ENCODE measurements around the gene PCSK6. TPM values are rescaled to one million over a fixed set of nuclear protein-coding genes. Genes with fewer than 3 reads are reported as not detected.
"Not testable (repeated sequence)": the region's sequence is repeated elsewhere in the genome, so short reads cannot be mapped to it uniquely, and the experiment has no call there.

The PCSK6 gene
- total and polyA plus RNA-seq, 3 experiments from 2014 or later = 0.74 to 1.7 (median 0.95) TPM

GRCh38 chr15:101458908-101459578, 30.5 kb downstream of the PCSK6 start:
- no peaks in the 10 kb centered on the region for H3K36me3 ChIP-seq (ENCODE audit: insufficient read depth, low read length)
- ChIA-PET POLR2A (no interaction called here), CTCF (no interaction called here)
- no peaks in the 10 kb centered on the region for H3K9me3 Mint-ChIP-seq
- no peaks in the 10 kb centered on the region for H3K9me3 ChIP-seq (ENCODE audit: low read length)
- H3K4me3 ChIP-seq (ENCODE audit: low read length) = no peak overlapping the region
- peaks cover 9 to 44% of the 10 kb centered on the region in 2 donors for H3K27me3 Mint-ChIP-seq
- H3K4me3 Mint-ChIP-seq = no peak overlapping the region
- H3K27me3 ChIP-seq (ENCODE audit: insufficient read depth, low read length, poor library complexity, severe bottlenecking) = no peaks in the 10 kb centered on the region
- no peaks in the 10 kb centered on the region for H3K4me1 ChIP-seq (ENCODE audit: insufficient read depth, low read length)
- H3K36me3 Mint-ChIP-seq = no peaks in the 10 kb centered on the region
- H3K4me1 Mint-ChIP-seq = no peaks in the 10 kb centered on the region
- DNase-seq = no peak
- H3K27ac Mint-ChIP-seq = no peak overlapping the region
- no peak overlapping the region for H3K27ac ChIP-seq (ENCODE audit: low read depth, low read length)

- Mint-ChIP-seq H3K4me3 (no peak overlapping the region), H3K36me3 (no peaks in the 10 kb centered on the region), H3K9me3 (no peaks in the 10 kb centered on the region), H3K27ac (no peak overlapping the region), H3K27me3 (peaks cover 9 to 42% of the 10 kb centered on the region in 2 donors), H3K4me1 (no peaks in the 10 kb centered on the region)
- CTCF ChIA-PET = no interaction called here
- POLR2A ChIA-PET = no interaction called here
- Histone ChIP-seq H3K27ac (ENCODE audit: low read depth, low read length) (no peak overlapping the region), H3K36me3 (ENCODE audit: insufficient read depth, low read length) (no peaks in the 10 kb centered on the region), H3K4me3 (ENCODE audit: low read length) (no peak overlapping the region), H3K4me1 (ENCODE audit: insufficient read depth, low read length) (no peaks in the 10 kb centered on the region), H3K9me3 (ENCODE audit: low read length) (no peaks in the 10 kb centered on the region), H3K27me3 (ENCODE audit: insufficient read depth, low read length, poor library complexity, severe bottlenecking) (no peaks in the 10 kb centered on the region)
- no peak for DNase-seq
Observed at GRCh38 chr15:101458158-101458900, 31.2 kb downstream of the PCSK6 start.

- Histone ChIP-seq H3K27ac (ENCODE audit: low read depth, low read length) (no peak overlapping the region), H3K27me3 (ENCODE audit: insufficient read depth, low read length, poor library complexity, severe bottlenecking) (no peaks in the 10 kb centered on the region), H3K4me3 (ENCODE audit: low read length) (no peak overlapping the region), H3K9me3 (ENCODE audit: low read length) (no peaks in the 10 kb centered on the region), H3K36me3 (ENCODE audit: insufficient read depth, low read length) (no peaks in the 10 kb centered on the region), H3K4me1 (ENCODE audit: insufficient read depth, low read length) (no peaks in the 10 kb centered on the region)
- ChIA-PET CTCF (no interaction called here), POLR2A (no interaction called here)
- Mint-ChIP-seq H3K36me3 (no peaks in the 10 kb centered on the region), H3K9me3 (no peaks in the 10 kb centered on the region), H3K27me3 (peaks cover 9 to 43% of the 10 kb centered on the region in 2 donors), H3K27ac (no peak overlapping the region), H3K4me3 (no peak overlapping the region), H3K4me1 (no peaks in the 10 kb centered on the region)
- no peak for DNase-seq
Observed at GRCh38 chr15:101457696-101458095, 31.8 kb downstream of the PCSK6 start.

GRCh38 chr15:101456057-101456739, 33.3 kb downstream of the PCSK6 start:
- CTCF ChIA-PET = no interaction called here
- Mint-ChIP-seq H3K4me1 (no peaks in the 10 kb centered on the region), H3K27ac (no peak overlapping the region), H3K4me3 (no peak overlapping the region), H3K36me3 (no peaks in the 10 kb centered on the region), H3K9me3 (no peaks in the 10 kb centered on the region), H3K27me3 (peaks cover 8 to 49% of the 10 kb centered on the region in 2 donors)
- H3K4me3 ChIP-seq (ENCODE audit: low read length) = no peak overlapping the region
- peak overlapping the region; percentile 38 for H3K27ac ChIP-seq (ENCODE audit: low read depth, low read length)
- H3K36me3 ChIP-seq (ENCODE audit: insufficient read depth, low read length) = no peaks in the 10 kb centered on the region
- H3K9me3 ChIP-seq (ENCODE audit: low read length) = no peaks in the 10 kb centered on the region
- DNase-seq = no peak
- no peaks in the 10 kb centered on the region for H3K4me1 ChIP-seq (ENCODE audit: insufficient read depth, low read length)
- POLR2A ChIA-PET = no interaction called here
- H3K27me3 ChIP-seq (ENCODE audit: insufficient read depth, low read length, poor library complexity, severe bottlenecking) = no peaks in the 10 kb centered on the region

GRCh38 chr15:101455291-101456025, 34.0 kb downstream of the PCSK6 start:
- no peaks in the 10 kb centered on the region for H3K9me3 Mint-ChIP-seq
- no peaks in the 10 kb centered on the region for H3K4me1 ChIP-seq (ENCODE audit: insufficient read depth, low read length)
- no peak overlapping the region for H3K4me3 Mint-ChIP-seq
- H3K27ac ChIP-seq (ENCODE audit: low read depth, low read length) = no peak overlapping the region
- H3K4me1 Mint-ChIP-seq = no peaks in the 10 kb centered on the region
- CTCF ChIA-PET = no interaction called here
- no peak overlapping the region for H3K27ac Mint-ChIP-seq
- no peak overlapping the region for H3K4me3 ChIP-seq (ENCODE audit: low read length)
- no peak for DNase-seq
- H3K36me3 Mint-ChIP-seq = no peaks in the 10 kb centered on the region
- no peaks in the 10 kb centered on the region for H3K36me3 ChIP-seq (ENCODE audit: insufficient read depth, low read length)
- no peaks in the 10 kb centered on the region for H3K27me3 ChIP-seq (ENCODE audit: insufficient read depth, low read length, poor library complexity, severe bottlenecking)
- H3K9me3 ChIP-seq (ENCODE audit: low read length) = no peaks in the 10 kb centered on the region
- peaks cover 8 to 50% of the 10 kb centered on the region in 2 donors for H3K27me3 Mint-ChIP-seq
- POLR2A ChIA-PET = no interaction called here

GRCh38 chr15:101454781-101455180, 34.7 kb downstream of the PCSK6 start:
- H3K36me3 Mint-ChIP-seq; H3K9me3 ChIP-seq (ENCODE audit: low read length); CTCF ChIA-PET; H3K36me3 ChIP-seq (ENCODE audit: insufficient read depth, low read length); H3K4me1 Mint-ChIP-seq; H3K27ac ChIP-seq (ENCODE audit: low read depth, low read length); H3K4me3 ChIP-seq (ENCODE audit: low read length); H3K27me3 ChIP-seq (ENCODE audit: insufficient read depth, low read length, poor library complexity, severe bottlenecking); DNase-seq; H3K4me1 ChIP-seq (ENCODE audit: insufficient read depth, low read length); POLR2A ChIA-PET; H3K27ac Mint-ChIP-seq; H3K9me3 Mint-ChIP-seq; H3K4me3 Mint-ChIP-seq: not testable (repeated sequence)
- H3K27me3 Mint-ChIP-seq = peaks cover 10 to 50% of the 10 kb centered on the region in 2 donors

GRCh38 chr15:101454365-101454764, 35.1 kb downstream of the PCSK6 start:
- Histone ChIP-seq H3K9me3 (ENCODE audit: low read length) (no peaks in the 10 kb centered on the region), H3K27me3 (ENCODE audit: insufficient read depth, low read length, poor library complexity, severe bottlenecking) (no peaks in the 10 kb centered on the region), H3K27ac (ENCODE audit: low read depth, low read length) (no peak overlapping the region), H3K4me1 (ENCODE audit: insufficient read depth, low read length) (no peaks in the 10 kb centered on the region), H3K4me3 (ENCODE audit: low read length) (no peak overlapping the region), H3K36me3 (ENCODE audit: insufficient read depth, low read length) (no peaks in the 10 kb centered on the region)
- Mint-ChIP-seq H3K27ac (no peak overlapping the region), H3K36me3 (no peaks in the 10 kb centered on the region), H3K4me1 (no peaks in the 10 kb centered on the region), H3K9me3 (no peaks in the 10 kb centered on the region), H3K4me3 (no peak overlapping the region), H3K27me3 (peaks cover 10 to 48% of the 10 kb centered on the region in 2 donors)
- CTCF ChIA-PET = no interaction called here
- POLR2A ChIA-PET = no interaction called here
- no peak for DNase-seq

All from CD8-positive, alpha-beta memory T cell (primary cell).